ENCODE data around the gene BRD4.

GRCh38 chr19:15357906-15358305 is 25.6 kb upstream of the BRD4 start:
- TF ChIP-seq TAF1 (IDR thresholded peaks at IDR 0.05; ENCODE audit: borderline replicate concordance, low read depth, low read length) (no peak), POLR2AphosphoS5 (IDR thresholded peaks at IDR 0.05; ENCODE audit: low read depth, low read length) (no peak)
